ENCODE results near the gene TENM3.

- no peak for TF ChIP-seq CTCF (IDR thresholded peaks at IDR 0.05)
- no peak for TF ChIP-seq RELA (CRISPR knock-in tag; IDR thresholded peaks at IDR 0.05; ENCODE audit: borderline replicate concordance)
- TF ChIP-seq MAX (CRISPR knock-in tag; IDR thresholded peaks at IDR 0.05) = no peak
- TF ChIP-seq ATF2 (CRISPR knock-in tag; IDR thresholded peaks at IDR 0.05; ENCODE audit: borderline replicate concordance, low read depth) = no peak
- no peak for TF ChIP-seq SMAD4 (CRISPR knock-in tag; IDR thresholded peaks at IDR 0.05)
- no peak for TF ChIP-seq JUN (CRISPR knock-in tag; IDR thresholded peaks at IDR 0.05)
Observed at GRCh38 chr4:182548156-182548555, 305.0 kb downstream of the TENM3 start.
